Activated T-cell treated with anti-CD3 and anti-CD28 coated beads, Interleukin-2, amount 50 U/mL, for 72 hours (primary cell): ENCODE measurements around the gene HGFAC. TPM values are rescaled to one million over a fixed set of nuclear protein-coding genes. Genes with fewer than 3 reads are reported as not detected.

Experiments used
- ATAC-seq, 2 donors: fragments of 150-1000 bp; cut with Tn5 transposase; replicated peaks in 1 of 2; 2 replicates each; pipeline ENCODE4 v1.10.0; 2021; ENCODE audit warnings: moderate library complexity in 2 of 2, mild to moderate bottlenecking in 1 of 2
- DNase-seq, 2 donors: peaks; one replicate each; pipeline ENCODE4 v3.0.0; 2021 to 2022; ENCODE audit warnings: mixed read lengths in 1 of 2
- H3K27ac Mint-ChIP-seq: one replicate; pipeline ENCODE4 v1.8.0; 2022; ENCODE audit warnings: mild to moderate bottlenecking, moderate library complexity, mixed read lengths
- H3K27me3 Mint-ChIP-seq: one replicate; pipeline ENCODE4 v1.8.0; 2022; ENCODE audit warnings: low read depth, mixed read lengths
- H3K36me3 Mint-ChIP-seq, 2 donors: one replicate each; pipeline ENCODE4 v1.8.0; 2022; ENCODE audit warnings: mixed read lengths in 2 of 2, mild to moderate bottlenecking in 1 of 2; ENCODE audit not compliant: insufficient read depth in 2 of 2
- H3K4me1 Mint-ChIP-seq: one replicate; pipeline ENCODE4 v1.8.0; 2022; ENCODE audit warnings: low read depth, mixed read lengths
- H3K4me3 Mint-ChIP-seq, 2 donors: one replicate each; pipeline ENCODE4 v1.8.0; 2022; ENCODE audit warnings: mild to moderate bottlenecking in 2 of 2, mixed read lengths in 2 of 2, moderate library complexity in 2 of 2
- H3K9me3 Mint-ChIP-seq, 2 donors: one replicate each; pipeline ENCODE4 v1.8.0; 2022; ENCODE audit warnings: mixed read lengths in 2 of 2
- total RNA-seq, 2 donors: library from RNA; stranded (reverse); gene quantifications; one replicate each; pipeline ENCODE4 v1.2.3, GENCODE V29; 2022

Gene HGFAC
- total RNA-seq, 2 donors from 2014 or later = 0.51 to 0.62 TPM

GRCh38 chr4:3468804-3469203, 27.0 kb downstream of the HGFAC start:
- no peak for DNase-seq
- Mint-ChIP-seq H3K9me3 (no peaks in the 10 kb centered on the region), H3K4me3 (no peak overlapping the region), H3K27ac (no peak overlapping the region), H3K36me3 (no peaks in the 10 kb centered on the region), H3K27me3 (peaks cover 6% of the 10 kb centered on the region), H3K4me1 (no peaks in the 10 kb centered on the region)
- no peak for ATAC-seq

GRCh38 chr4:3469386-3470243, 27.8 kb downstream of the HGFAC start:
- no peak for ATAC-seq

GRCh38 chr4:3470244-3471097, 28.7 kb downstream of the HGFAC start:
- H3K27ac Mint-ChIP-seq = no peak overlapping the region
- DNase-seq (no peak), ATAC-seq (no peak)
- H3K4me3 Mint-ChIP-seq = no peak overlapping the region
- no peaks in the 10 kb centered on the region for H3K9me3 Mint-ChIP-seq
- H3K27me3 Mint-ChIP-seq = no peaks in the 10 kb centered on the region
- no peaks in the 10 kb centered on the region for H3K4me1 Mint-ChIP-seq
- H3K36me3 Mint-ChIP-seq = no peaks in the 10 kb centered on the region

More at GRCh38 chr4:3469386-3470243, 27.8 kb downstream of the HGFAC start:
- H3K9me3 Mint-ChIP-seq = no peaks in the 10 kb centered on the region
- peaks cover 2% of the 10 kb centered on the region for H3K27me3 Mint-ChIP-seq
- H3K27ac Mint-ChIP-seq = no peak overlapping the region
- no peaks in the 10 kb centered on the region for H3K36me3 Mint-ChIP-seq
- no peak overlapping the region for H3K4me3 Mint-ChIP-seq
- DNase-seq = no peak
- no peaks in the 10 kb centered on the region for H3K4me1 Mint-ChIP-seq

- no peaks in the 10 kb centered on the region for H3K36me3 Mint-ChIP-seq
- H3K27me3 Mint-ChIP-seq = no peaks in the 10 kb centered on the region
- ATAC-seq (no peak), DNase-seq (no peak)
- no peaks in the 10 kb centered on the region for H3K9me3 Mint-ChIP-seq
- no peak overlapping the region for H3K27ac Mint-ChIP-seq
- no peaks in the 10 kb centered on the region for H3K4me1 Mint-ChIP-seq
- no peak overlapping the region for H3K4me3 Mint-ChIP-seq
Observed at GRCh38 chr4:3471098-3471760, 29.5 kb downstream of the HGFAC start.

- no peak overlapping the region for H3K4me3 Mint-ChIP-seq
- no peaks in the 10 kb centered on the region for H3K27me3 Mint-ChIP-seq
- no peaks in the 10 kb centered on the region for H3K36me3 Mint-ChIP-seq
- no peak overlapping the region for H3K27ac Mint-ChIP-seq
- H3K4me1 Mint-ChIP-seq = no peaks in the 10 kb centered on the region
- H3K9me3 Mint-ChIP-seq = no peaks in the 10 kb centered on the region
- DNase-seq = no peak
- no peak for ATAC-seq
Observed at GRCh38 chr4:3471886-3472285, 30.1 kb downstream of the HGFAC start.

- no peaks in the 10 kb centered on the region for H3K27me3 Mint-ChIP-seq
- H3K9me3 Mint-ChIP-seq = no peaks in the 10 kb centered on the region
- DNase-seq (no peak), ATAC-seq (no peak)
- no peaks in the 10 kb centered on the region for H3K4me1 Mint-ChIP-seq
- H3K36me3 Mint-ChIP-seq = no peaks in the 10 kb centered on the region
- no peak overlapping the region for H3K27ac Mint-ChIP-seq
- no peak overlapping the region for H3K4me3 Mint-ChIP-seq
Observed at GRCh38 chr4:3472411-3473141, 30.8 kb downstream of the HGFAC start.

GRCh38 chr4:3473181-3473950, 31.6 kb downstream of the HGFAC start:
- no peaks in the 10 kb centered on the region for H3K9me3 Mint-ChIP-seq

GRCh38 chr4:3473996-3474765, 32.4 kb downstream of the HGFAC start:
- H3K4me1 Mint-ChIP-seq = no peaks in the 10 kb centered on the region
- H3K9me3 Mint-ChIP-seq = no peaks in the 10 kb centered on the region
- no peaks in the 10 kb centered on the region for H3K36me3 Mint-ChIP-seq
- DNase-seq (no peak), ATAC-seq (no peak)
- H3K27me3 Mint-ChIP-seq = no peaks in the 10 kb centered on the region
- no peak overlapping the region for H3K4me3 Mint-ChIP-seq
- no peak overlapping the region for H3K27ac Mint-ChIP-seq

More at GRCh38 chr4:3473181-3473950, 31.6 kb downstream of the HGFAC start:
- no peak overlapping the region for H3K27ac Mint-ChIP-seq
- H3K4me3 Mint-ChIP-seq = no peak overlapping the region
- H3K4me1 Mint-ChIP-seq = no peaks in the 10 kb centered on the region
- no peaks in the 10 kb centered on the region for H3K27me3 Mint-ChIP-seq
- no peak for ATAC-seq
- DNase-seq = no peak
- H3K36me3 Mint-ChIP-seq = no peaks in the 10 kb centered on the region

- ATAC-seq (no peak), DNase-seq (no peak)
- Mint-ChIP-seq H3K27me3 (no peaks in the 10 kb centered on the region), H3K4me1 (no peaks in the 10 kb centered on the region), H3K27ac (no peak overlapping the region), H3K36me3 (no peaks in the 10 kb centered on the region), H3K9me3 (no peaks in the 10 kb centered on the region), H3K4me3 (no peak overlapping the region)
Observed at GRCh38 chr4:3475041-3475712, 33.4 kb downstream of the HGFAC start.

GRCh38 chr4:3475713-3476260, 34.0 kb downstream of the HGFAC start:
- Mint-ChIP-seq H3K27ac (no peak overlapping the region), H3K9me3 (no peaks in the 10 kb centered on the region), H3K4me3 (no peak overlapping the region), H3K4me1 (no peaks in the 10 kb centered on the region), H3K36me3 (no peaks in the 10 kb centered on the region), H3K27me3 (peaks cover 4% of the 10 kb centered on the region)
- ATAC-seq (no peak), DNase-seq (no peak)

GRCh38 chr4:3476341-3476747, 34.6 kb downstream of the HGFAC start:
- no peak overlapping the region for H3K4me3 Mint-ChIP-seq
- H3K36me3 Mint-ChIP-seq = no peaks in the 10 kb centered on the region
- no peaks in the 10 kb centered on the region for H3K4me1 Mint-ChIP-seq
- no peak for DNase-seq
- peaks cover 10% of the 10 kb centered on the region for H3K27me3 Mint-ChIP-seq
- H3K9me3 Mint-ChIP-seq = no peaks in the 10 kb centered on the region
- ATAC-seq = no peak
- H3K27ac Mint-ChIP-seq = no peak overlapping the region
